ENCODE results near the gene MYDGF.

Gene MYDGF

DNA sequence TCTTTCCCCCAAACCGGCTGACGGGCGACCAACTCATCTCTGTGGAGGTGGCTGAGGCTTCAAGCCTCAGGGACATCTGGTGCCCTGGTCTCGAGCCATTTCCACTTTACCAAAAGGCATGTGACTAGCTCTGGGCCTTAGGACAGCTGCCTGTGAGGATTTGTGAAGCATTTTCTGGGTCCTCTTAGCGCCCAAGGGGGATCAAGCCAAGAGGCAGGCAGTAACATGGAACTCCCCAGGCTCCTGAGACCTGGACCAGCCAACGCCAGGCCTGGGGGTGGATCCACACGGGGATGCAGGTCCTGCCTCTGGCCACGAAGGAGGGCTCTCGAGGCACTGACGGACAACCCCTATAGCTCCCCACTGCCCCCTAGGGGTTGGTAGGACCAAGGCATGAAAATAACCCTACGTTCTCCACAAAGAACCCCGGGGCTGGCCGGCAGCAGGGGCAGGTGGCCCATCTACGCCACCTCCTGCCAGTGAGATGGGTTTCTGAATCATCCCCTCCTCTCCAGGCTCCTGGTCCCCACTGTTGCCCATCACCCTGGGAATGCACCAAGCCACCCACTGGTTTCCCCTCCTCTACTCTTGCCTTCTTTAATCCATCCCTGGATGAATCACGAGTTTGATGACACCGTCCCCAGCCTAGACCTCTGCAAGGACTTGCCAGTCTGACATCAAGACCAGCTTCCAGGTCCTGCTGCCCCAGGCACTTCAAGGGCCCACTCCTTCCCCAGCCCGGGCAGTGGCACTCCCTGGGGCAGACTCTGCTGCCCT is 7.0 kb upstream of the MYDGF start:
- DNase-seq, result peak; percentile 57 to 62
- TF ChIP-seq POLR2A (IDR thresholded peaks at IDR 0.05; ENCODE audit: low read length) (no peak), GATA1 (IDR thresholded peaks at IDR 0.05; ENCODE audit: low read depth, low read length) (no peak)

DNA sequence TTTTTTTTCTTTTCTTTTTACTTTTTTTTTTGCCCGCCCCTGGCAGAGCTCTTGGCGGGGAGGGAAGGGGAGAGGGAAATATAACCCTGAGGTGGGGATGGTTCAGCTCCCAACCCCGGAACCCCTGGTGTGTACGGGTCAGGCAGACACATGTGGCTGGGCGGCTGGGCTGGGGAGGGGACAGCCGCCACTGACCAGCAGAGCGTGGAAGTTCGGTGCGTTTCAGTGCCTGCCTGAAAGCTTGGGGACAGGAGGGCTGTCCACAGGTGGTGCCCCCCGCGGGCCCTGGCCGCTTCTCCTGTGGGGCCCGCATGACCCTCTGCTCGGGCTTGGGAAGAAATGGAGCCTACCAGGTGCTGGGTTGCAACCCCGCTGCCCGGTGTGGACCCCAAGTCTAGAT is 5.2 kb upstream of the MYDGF start:
- no peak for TF ChIP-seq POLR2A (IDR thresholded peaks at IDR 0.05; ENCODE audit: low read length)
- no peak for TF ChIP-seq GATA1 (IDR thresholded peaks at IDR 0.05; ENCODE audit: low read depth, low read length)

DNA sequence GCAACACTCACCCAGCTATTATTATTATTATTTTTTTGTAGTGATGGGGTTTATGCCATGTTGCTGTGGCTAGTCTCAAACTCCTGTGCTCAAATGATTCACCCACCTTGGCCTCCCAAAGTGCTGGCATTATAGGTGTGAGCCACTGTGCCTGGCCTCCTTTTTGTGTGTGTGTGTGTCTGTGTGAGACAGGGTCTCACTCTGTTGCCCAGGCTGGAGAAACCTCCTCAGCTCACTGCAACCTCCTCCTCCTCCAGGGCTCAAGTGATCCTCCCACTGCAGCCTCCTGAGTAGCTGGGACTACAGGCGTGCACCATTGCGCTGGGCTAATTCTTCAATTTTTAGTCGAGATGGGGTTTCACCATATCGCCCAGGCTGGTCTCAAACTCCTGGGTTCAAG is 3.6 kb upstream of the MYDGF start:
- DNase-seq, result no peak
- TF ChIP-seq GATA1 (IDR thresholded peaks at IDR 0.05; ENCODE audit: low read depth, low read length) (no peak), POLR2A (IDR thresholded peaks at IDR 0.05; ENCODE audit: low read length) (no peak)

More for the DNA sequence above, 5.2 kb upstream of the MYDGF start:
- no peak for DNase-seq

DNA sequence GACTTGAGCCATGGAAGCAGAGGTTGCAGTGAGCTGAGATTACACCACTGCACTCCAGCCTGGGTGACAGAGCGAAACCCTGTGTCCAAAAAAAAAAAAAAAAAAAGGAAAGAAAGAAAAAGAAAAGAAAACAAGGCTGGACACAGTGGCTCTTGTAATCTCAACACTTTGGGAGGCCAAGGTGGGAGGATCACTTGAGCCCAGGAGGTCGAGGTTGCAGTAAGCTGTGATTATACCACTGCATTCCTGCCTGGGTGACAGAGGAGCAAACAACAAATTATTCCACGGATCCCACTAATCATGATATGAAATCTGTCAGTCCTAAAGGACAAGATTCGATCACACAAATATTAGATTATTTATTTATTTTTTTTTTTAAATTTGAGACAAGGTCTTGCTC is 3.1 kb upstream of the MYDGF start:
- TF ChIP-seq GATA1 (IDR thresholded peaks at IDR 0.05; ENCODE audit: low read depth, low read length) (no peak), POLR2A (IDR thresholded peaks at IDR 0.05; ENCODE audit: low read length) (no peak)
- no peak for DNase-seq

DNA sequence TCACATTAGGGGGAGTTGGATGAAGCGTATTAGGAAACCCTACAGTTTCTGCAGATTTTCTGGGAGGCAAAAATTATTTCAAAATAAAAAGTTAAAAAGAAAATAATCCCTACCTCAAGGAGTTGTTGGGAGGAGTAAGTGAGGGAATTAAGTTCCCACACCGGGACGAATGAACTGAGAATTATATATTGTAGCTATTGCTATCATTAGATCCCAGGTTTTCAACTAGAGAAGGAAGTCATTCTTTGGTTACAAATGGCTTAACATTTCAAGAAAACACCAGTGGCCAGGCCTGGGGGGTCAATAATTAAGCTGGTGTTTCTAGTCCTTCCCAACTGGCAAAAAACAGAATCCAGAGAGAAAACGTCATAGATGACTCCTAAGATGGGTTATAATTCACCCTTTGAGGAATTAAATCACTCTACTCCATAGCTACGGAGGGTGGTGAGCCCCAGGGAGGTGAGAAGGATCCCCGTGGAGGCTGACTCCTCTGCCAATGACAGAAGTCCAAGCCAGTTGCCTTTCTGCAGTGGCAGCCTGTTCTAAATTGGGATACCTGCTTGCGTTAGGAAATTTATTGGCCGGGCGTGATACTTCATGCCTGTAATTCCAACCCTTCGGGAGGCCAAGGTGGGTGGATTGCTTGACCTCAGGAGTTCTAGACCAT is 1.2 kb upstream of the MYDGF start:
- no peak for TF ChIP-seq POLR2A (IDR thresholded peaks at IDR 0.05; ENCODE audit: low read length)
- TF ChIP-seq GATA1 (IDR thresholded peaks at IDR 0.05; ENCODE audit: low read depth, low read length), result no peak
- no peak for DNase-seq

DNA sequence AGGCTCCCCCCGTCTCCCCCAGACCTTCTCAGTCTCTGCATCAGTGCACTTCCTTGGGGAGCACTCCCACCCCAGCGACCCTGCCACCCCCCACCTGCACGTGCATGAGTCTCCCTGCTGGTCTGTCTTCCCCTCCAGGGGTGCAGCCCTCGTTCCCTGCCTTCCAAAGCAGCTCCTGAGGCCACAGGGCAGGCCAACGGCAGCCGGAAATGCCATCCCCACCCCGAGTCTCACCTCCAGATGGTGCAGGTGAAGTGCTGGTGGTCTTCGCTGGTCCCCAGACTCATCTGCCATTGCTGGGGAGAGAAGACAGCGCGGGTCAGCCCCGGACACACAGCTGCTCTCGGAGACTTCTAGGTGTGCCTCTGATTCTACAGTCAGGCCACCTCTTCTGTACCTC is 5.5 kb downstream of the MYDGF start:
- no peak for DNase-seq
- TF ChIP-seq POLR2A (IDR thresholded peaks at IDR 0.05; ENCODE audit: low read length), result no peak
- no peak for TF ChIP-seq GATA1 (IDR thresholded peaks at IDR 0.05; ENCODE audit: low read depth, low read length)

DNA sequence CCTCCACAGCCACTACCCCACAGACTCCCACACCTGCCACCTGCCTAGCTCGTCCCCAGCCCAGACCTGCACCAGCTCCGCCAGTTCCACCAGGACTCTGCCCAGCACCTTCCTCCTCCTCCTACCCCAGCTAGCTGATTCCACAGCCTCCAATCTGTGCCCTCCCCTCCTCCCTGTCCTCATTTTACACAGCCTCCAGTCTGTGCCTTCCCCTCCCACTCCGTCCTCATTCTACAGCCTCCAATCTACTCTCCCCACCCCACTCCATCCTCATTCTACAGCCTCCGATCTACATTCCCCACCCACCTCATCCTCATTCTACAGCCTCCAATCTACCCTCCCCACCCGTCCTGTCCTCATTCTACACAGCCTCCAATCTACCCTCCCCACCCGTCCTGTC is 7.3 kb downstream of the MYDGF start:
- no peak for TF ChIP-seq GATA1 (IDR thresholded peaks at IDR 0.05; ENCODE audit: low read depth, low read length)
- TF ChIP-seq POLR2A (IDR thresholded peaks at IDR 0.05; ENCODE audit: low read length), result no peak
- DNase-seq, result no peak

DNA sequence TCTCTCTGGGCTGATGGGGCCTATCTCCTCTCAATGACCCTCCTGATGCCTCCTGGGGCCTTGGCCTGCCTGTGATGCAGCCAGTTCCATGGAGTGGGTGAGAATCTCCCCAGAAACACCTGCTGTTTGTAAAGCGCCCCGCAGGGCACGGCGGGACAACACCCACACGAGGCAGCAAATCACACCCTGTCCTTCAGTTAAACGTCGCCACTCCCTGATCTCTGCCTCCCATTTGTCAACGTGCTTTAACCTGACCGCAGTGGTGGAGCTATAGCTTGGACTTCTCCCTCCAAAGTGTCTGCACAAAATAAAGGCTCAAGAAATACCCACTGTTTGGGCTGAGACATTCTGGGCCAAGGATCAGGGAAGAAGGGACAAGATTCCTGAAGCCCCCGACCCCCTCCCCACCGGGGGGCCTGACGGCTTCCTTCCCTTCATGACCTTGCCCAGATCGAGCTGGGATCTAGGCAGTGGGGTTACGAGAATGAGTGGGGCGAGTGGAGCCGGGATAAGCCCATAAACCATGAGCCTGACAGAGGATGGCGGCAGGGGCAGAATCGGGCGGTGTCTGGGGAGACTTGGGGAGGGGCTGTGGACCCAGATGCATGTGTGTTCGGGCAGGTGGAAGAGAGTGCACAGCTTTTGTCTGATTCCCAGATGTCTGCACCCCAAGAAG is 8.0 kb downstream of the MYDGF start:
- TF ChIP-seq POLR2A (IDR thresholded peaks at IDR 0.05; ENCODE audit: low read length), result no peak
- TF ChIP-seq GATA1 (IDR thresholded peaks at IDR 0.05; ENCODE audit: low read depth, low read length), result no peak
- DNase-seq, result no peak

DNA sequence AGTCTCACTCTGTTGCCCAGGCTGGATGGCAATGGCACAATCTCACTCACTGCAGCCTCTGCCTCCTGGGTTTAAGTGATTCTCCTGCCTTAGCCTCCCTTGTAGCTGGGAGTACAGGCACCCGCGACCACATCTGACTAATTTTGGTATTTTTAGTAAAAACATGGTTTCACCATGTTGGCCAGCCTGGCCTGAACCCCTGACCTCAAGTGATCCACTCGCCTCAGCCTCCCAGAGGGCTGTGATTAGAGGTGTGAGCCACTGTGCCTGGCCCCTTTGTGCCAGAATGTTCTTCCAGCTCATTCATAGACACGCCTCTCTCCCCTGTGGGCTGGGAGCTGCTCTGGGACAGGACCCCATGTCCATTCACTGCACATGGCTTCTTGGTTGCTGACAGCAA is 9.1 kb downstream of the MYDGF start:
- TF ChIP-seq GATA1 (IDR thresholded peaks at IDR 0.05; ENCODE audit: low read depth, low read length) (no peak), POLR2A (IDR thresholded peaks at IDR 0.05; ENCODE audit: low read length) (no peak)
- DNase-seq, result no peak

DNA sequence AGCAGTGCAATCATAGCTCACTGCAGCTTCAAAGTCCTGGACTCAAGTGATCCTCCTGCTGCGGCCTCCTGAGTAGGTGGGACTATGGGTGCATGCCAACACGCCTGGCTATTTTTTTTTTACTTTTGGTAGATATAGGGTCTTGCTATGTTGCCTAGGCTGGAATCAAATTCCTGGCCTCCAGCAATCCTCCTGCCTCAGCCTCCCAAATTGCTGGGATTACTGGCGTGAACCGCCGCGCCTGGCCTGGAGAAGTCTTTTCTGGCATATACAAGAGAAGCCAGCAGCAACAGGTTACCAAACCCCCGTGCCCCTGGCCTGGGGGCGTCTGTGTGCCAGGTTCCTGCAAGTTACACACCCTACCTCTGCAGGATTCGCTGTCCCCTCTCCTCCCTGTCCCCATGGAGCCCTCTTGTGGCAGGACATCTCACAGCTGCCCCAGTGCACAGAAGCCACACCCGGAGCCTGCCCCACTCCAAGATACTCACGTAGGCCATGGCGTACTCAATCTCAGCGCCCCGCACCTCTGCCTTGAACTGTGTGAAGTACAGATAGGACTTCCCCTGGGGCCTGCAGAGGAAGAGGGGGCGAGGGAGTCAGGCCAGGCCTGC is 9.9 kb downstream of the MYDGF start:
- peak; percentile 66 to 71 for DNase-seq
- no peak for TF ChIP-seq POLR2A (IDR thresholded peaks at IDR 0.05; ENCODE audit: low read length)
- TF ChIP-seq GATA1 (IDR thresholded peaks at IDR 0.05; ENCODE audit: low read depth, low read length), result no peak

DNA sequence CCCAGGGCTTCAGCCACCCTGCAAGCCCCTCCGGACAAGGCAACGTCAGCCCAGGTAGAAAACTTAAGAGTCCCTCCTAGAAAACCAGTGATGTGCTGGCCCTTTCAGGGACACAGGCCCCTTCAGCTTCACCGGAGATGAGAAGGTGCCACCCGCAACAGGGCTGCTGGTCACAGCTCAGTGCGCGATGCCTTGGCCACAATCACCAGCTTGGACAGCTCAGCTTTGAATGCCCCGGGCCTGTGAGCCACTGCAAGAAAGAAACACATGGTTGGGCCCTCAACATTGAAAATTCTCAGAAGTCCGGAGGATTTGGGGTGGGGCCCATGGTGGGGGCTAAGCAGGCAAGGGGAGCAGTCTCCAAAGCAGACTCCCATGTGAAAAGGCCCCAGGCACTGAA is 12.3 kb downstream of the MYDGF start:
- TF ChIP-seq GATA1 (IDR thresholded peaks at IDR 0.05; ENCODE audit: low read depth, low read length), result no peak
- no peak for TF ChIP-seq POLR2A (IDR thresholded peaks at IDR 0.05; ENCODE audit: low read length)
- DNase-seq, result no peak

DNA sequence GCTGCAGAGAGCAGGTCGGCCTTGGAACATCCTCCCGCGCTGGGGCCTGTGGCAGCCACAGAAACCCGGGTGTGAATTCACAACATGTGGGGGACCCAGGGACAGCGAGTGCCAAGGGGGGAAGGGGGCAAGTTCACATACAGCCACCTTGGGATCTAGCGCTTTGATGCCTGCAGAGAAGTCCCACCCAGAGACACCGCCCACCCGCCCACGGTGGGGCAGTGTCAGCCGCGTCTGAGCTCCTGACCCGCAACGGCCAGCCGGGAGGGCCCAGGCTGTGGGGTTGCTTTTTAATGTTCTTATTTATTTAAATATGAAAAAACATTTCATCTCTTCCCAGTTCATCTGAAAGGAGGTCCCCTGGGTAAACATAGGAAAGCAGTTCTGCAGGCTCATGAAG is 12.9 kb downstream of the MYDGF start:
- no peak for DNase-seq
- TF ChIP-seq GATA1 (IDR thresholded peaks at IDR 0.05; ENCODE audit: low read depth, low read length) (no peak), POLR2A (IDR thresholded peaks at IDR 0.05; ENCODE audit: low read length) (no peak)

DNA sequence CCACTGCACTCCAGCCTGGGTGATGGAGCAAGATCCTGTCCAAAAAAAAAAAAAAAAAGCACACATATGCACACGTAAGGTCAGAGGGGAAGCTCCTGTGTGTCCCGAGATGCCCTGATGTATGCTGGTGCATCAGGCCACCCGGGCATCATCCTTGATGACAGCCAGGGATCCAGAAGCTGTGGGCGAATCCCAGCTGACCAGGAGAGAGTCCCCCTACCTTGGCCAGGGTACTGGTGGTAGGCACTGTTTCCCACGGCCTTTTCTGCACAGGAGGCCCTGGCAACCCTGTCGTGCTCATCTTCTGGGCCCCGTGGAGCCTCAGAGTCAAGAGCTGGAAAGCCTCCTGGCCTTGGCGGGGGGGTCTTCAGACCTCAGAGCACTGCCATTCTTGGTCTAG is 14.0 kb downstream of the MYDGF start:
- TF ChIP-seq POLR2A (IDR thresholded peaks at IDR 0.05; ENCODE audit: low read length) (no peak), GATA1 (IDR thresholded peaks at IDR 0.05; ENCODE audit: low read depth, low read length) (no peak)
- DNase-seq, result no peak
